Subcutaneous preadipocyte (primary cell): ENCODE data around the gene GLB1L. TPM values are rescaled to one million over a fixed set of nuclear protein-coding genes. Genes with fewer than 3 reads are reported as not detected.

ENCODE experiments used
- small RNA-seq: library from RNA; depleted of rRNA; stranded (forward); fragments of <200 nt; gene quantifications from one replicate; pipeline ENCODE3, GENCODE V24; 2012
- total RNA-seq: library from RNA; depleted of rRNA; stranded (reverse); fragments of >200 nt; gene quantifications from 2 replicates; pipeline ENCODE4 v1.2.3, GENCODE V29; 2012

Gene GLB1L
- 7.3 and 15.2 TPM in 2 replicates for total RNA-seq

GRCh38 chr2:219245148-219245898 is at the start of gene GLB1L, which contains the start of gene STK16:
Gene GLB1L (minus strand): TSS chr2:219245444. CDS start chr2:219243573, 1,871 bp downstream.
Gene STK16 (plus strand): TSS chr2:219245479. CDS start chr2:219246000, 521 bp downstream.

GRCh38 chr2:219279151-219279915 is 34.1 kb upstream of the GLB1L start, which contains the start of gene DNAJB2:
Gene DNAJB2 (plus strand): TSS chr2:219279366. CDS start chr2:219279834, 468 bp downstream.

GRCh38 chr2:219253753-219254589 is 8.7 kb upstream of the GLB1L start, which contains the start of gene TUBA4A:
Gene TUBA4A (minus strand): TSS chr2:219253918. CDS start chr2:219253858, 60 bp downstream.

GRCh38 chr2:219252900-219253752 is 7.9 kb upstream of the GLB1L start, which contains the start of gene TUBA4B:
Gene TUBA4B (plus strand): TSS chr2:219253243. CDS start chr2:219253408, 165 bp downstream.

GRCh38 chr2:219229305-219230058 is 15.8 kb downstream of the GLB1L start, which contains the start of the genes ANKZF1 and ATG9A:
Gene ANKZF1 (plus strand): TSS chr2:219229806. CDS start chr2:219230258, 452 bp downstream.
Gene ATG9A (minus strand): TSS chr2:219229636. CDS start chr2:219228024, 1,612 bp downstream.

GRCh38 chr2:219218732-219219701 is 26.2 kb downstream of the GLB1L start, which contains the start of gene ABCB6:
Gene ABCB6 (minus strand): TSS chr2:219218958. CDS start chr2:219218673, 285 bp downstream.

GRCh38 chr2:219206328-219207133 is 38.7 kb downstream of the GLB1L start, which contains the start of gene ZFAND2B:
Gene ZFAND2B (plus strand): TSS chr2:219206782. CDS start chr2:219206988, 206 bp downstream.

Small RNA genes lying within 50 kb of the gene (small RNA-seq; reads per million reads assigned to genes)
- 0.11 reads per million for gene MIR153-1

Other genes with a start within 250 kb of the GLB1L start
- 0.20 TPM in 1 of 2 replicates, not detected in the other for gene CFAP65, start 203.9 kb downstream of the GLB1L start, total RNA-seq
- gene IHH, start 184.5 kb downstream of the GLB1L start, total RNA-seq = not detected in 2 replicates
- gene NHEJ1, start 84.6 kb downstream of the GLB1L start, total RNA-seq = 21.3 and 21.7 TPM in 2 replicates
- 0.73 and 1.8 TPM in 2 replicates for gene SLC23A3, start 75.4 kb downstream of the GLB1L start, total RNA-seq
- gene CNPPD1, start 68.5 kb downstream of the GLB1L start, total RNA-seq = 17.0 and 18.0 TPM in 2 replicates
- 55.9 and 59.6 TPM in 2 replicates for gene RETREG2, start 67.2 kb downstream of the GLB1L start, total RNA-seq
- gene ZFAND2B, start 38.7 kb downstream of the GLB1L start, total RNA-seq = 19.4 and 21.3 TPM in 2 replicates
- gene ABCB6, start 26.5 kb downstream of the GLB1L start, total RNA-seq = 30.9 and 40.1 TPM in 2 replicates
- 44.2 and 50.3 TPM in 2 replicates for gene ATG9A, start 15.8 kb downstream of the GLB1L start, total RNA-seq
- 15.1 and 20.7 TPM in 2 replicates for gene ANKZF1, start 15.6 kb downstream of the GLB1L start, total RNA-seq
- 26.4 and 27.2 TPM in 2 replicates for gene STK16, start within 50 bp of the GLB1L start, total RNA-seq
- not detected in 2 replicates for gene TUBA4B, start 7.8 kb upstream of the GLB1L start, total RNA-seq
- 9.2 and 17.6 TPM in 2 replicates for gene TUBA4A, start 8.5 kb upstream of the GLB1L start, total RNA-seq
- gene DNAJB2, start 33.9 kb upstream of the GLB1L start, total RNA-seq = 20.7 and 22.4 TPM in 2 replicates
- gene PTPRN, start 64.0 kb upstream of the GLB1L start, total RNA-seq = 0.98 and 1.5 TPM in 2 replicates
- gene RESP18, start 87.3 kb upstream of the GLB1L start, total RNA-seq = not detected in 2 replicates
- 63.9 and 69.4 TPM in 2 replicates for gene DNPEP, start 142.5 kb upstream of the GLB1L start, total RNA-seq
- 0.39 and 0.73 TPM in 2 replicates for gene DES, start 172.9 kb upstream of the GLB1L start, total RNA-seq
- 11.5 and 15.4 TPM in 2 replicates for gene SPEG, start 189.4 kb upstream of the GLB1L start, total RNA-seq